Stimulated activated CD8-positive, alpha-beta memory T cell treated with anti-CD3 and anti-CD28 coated beads, Interleukin-4, amount 100 ng/mL, for 1 hour (primary cell): Measurements from ENCODE around the gene UQCC2.

Source experiments
- DNase-seq, 2 donors: peaks; one replicate each; pipeline ENCODE4 v3.0.0-alpha.2; 2020; ENCODE audit warnings: low read depth in 2 of 2, low spot score in 1 of 2

The UQCC2 gene

GRCh38 chr6:33725891-33726673 is 14.6 kb upstream of the UQCC2 start:
- DNase-seq, result no peak

- no peak for DNase-seq
These were observed 13.7 kb upstream of the UQCC2 start for GRCh38 chr6:33725222-33725621.

GRCh38 chr6:33724102-33725023 is 12.9 kb upstream of the UQCC2 start:
- DNase-seq, result no peak

- DNase-seq, result no peak
These were observed 12.0 kb upstream of the UQCC2 start for GRCh38 chr6:33723371-33724085.

GRCh38 chr6:33722103-33722623 is 10.7 kb upstream of the UQCC2 start:
- no peak for DNase-seq

- DNase-seq, result no peak
These were observed 10.0 kb upstream of the UQCC2 start for GRCh38 chr6:33721508-33721907.

- no peak for DNase-seq
These were observed 9.5 kb upstream of the UQCC2 start for GRCh38 chr6:33720998-33721397.

GRCh38 chr6:33719326-33719987 is 8.0 kb upstream of the UQCC2 start:
- DNase-seq, result no peak

GRCh38 chr6:33718713-33719112 is 7.2 kb upstream of the UQCC2 start:
- no peak for DNase-seq

GRCh38 chr6:33717934-33718455 is 6.5 kb upstream of the UQCC2 start:
- no peak for DNase-seq

- DNase-seq, result no peak
These were observed 5.6 kb upstream of the UQCC2 start for GRCh38 chr6:33716890-33717632.

GRCh38 chr6:33716379-33716778 is 4.9 kb upstream of the UQCC2 start:
- DNase-seq, result no peak

- DNase-seq, result no peak
These were observed 3.0 kb upstream of the UQCC2 start for GRCh38 chr6:33714385-33715040.

- no peak for DNase-seq
These were observed 2.3 kb upstream of the UQCC2 start for GRCh38 chr6:33713786-33714185.

- DNase-seq, result no peak
These were observed 1.4 kb upstream of the UQCC2 start for GRCh38 chr6:33712914-33713313.

- DNase-seq, result no peak
These were observed 991 bp downstream of the UQCC2 start for GRCh38 chr6:33710296-33711121.

GRCh38 chr6:33709605-33710295 is 1.8 kb downstream of the UQCC2 start:
- DNase-seq, result no peak
